ENCODE data around the gene WASHC4.
"Not testable (repeated sequence)": the region's sequence is repeated elsewhere in the genome, so short reads cannot be mapped to it uniquely, and the experiment has no call there.

Gene WASHC4

DNA sequence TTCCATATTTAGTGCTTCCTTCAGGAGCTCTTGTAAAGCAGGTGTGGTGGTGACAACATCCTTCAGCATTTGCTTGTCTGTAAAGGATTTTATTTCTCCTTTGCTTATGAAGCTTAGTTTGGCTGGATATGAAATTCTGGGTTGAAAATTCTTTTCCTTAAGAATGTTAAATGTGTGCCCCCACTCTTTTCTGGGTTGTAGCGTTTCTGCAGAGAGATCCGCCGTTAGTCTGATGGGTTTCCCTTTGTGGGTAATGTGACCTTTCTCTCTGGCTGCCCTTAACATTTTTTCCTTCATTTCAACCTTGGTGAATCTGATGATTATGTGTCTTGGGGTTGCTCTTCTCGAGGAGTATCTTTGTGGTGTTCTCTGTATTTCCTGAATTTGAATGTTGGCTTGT lies 75.9 kb downstream of the WASHC4 start:
- not testable (repeated sequence) for H2BK12ac ChIP-seq (ENCODE audit: low read length); H3K4me2 ChIP-seq (ENCODE audit: low read length); DNase-seq; H4K8ac ChIP-seq (ENCODE audit: low read depth, low read length); H3K18ac ChIP-seq (ENCODE audit: low read length); H3K79me2 ChIP-seq (ENCODE audit: control insufficient read depth, insufficient read depth, low read length, poor library complexity); H2BK120ac ChIP-seq (ENCODE audit: insufficient read depth, low read length, poor library complexity); H3K27ac ChIP-seq (ENCODE audit: low read depth, low read length); H3K79me1 ChIP-seq (ENCODE audit: low read length); H3K14ac ChIP-seq (ENCODE audit: low read length); H4K91ac ChIP-seq (ENCODE audit: low read depth, low read length); H3K9ac ChIP-seq (ENCODE audit: low read length); H3K4me3 ChIP-seq (ENCODE audit: low read depth, low read length); H2AK5ac ChIP-seq (ENCODE audit: low read length); H3K23ac ChIP-seq (ENCODE audit: low read length); H3K4ac ChIP-seq (ENCODE audit: low read depth, low read length); H3K27me3 ChIP-seq (ENCODE audit: insufficient read depth, low read length); H3K4me1 ChIP-seq (ENCODE audit: control insufficient read depth in 1 of 2, insufficient read depth in 2 of 2, low read length in 2 of 2); H2AFZ ChIP-seq (ENCODE audit: insufficient read depth, low read length, poor library complexity); H4K12ac ChIP-seq (ENCODE audit: low read depth, low read length); H3K9me3 ChIP-seq (ENCODE audit: insufficient read depth, low read depth, low read length); H2BK5ac ChIP-seq (ENCODE audit: low read depth, low read length, poor library complexity)
- no CpG with 5 or more reads among the region's 4 CpGs for WGBS (ENCODE audit: extremely low coverage, insufficient coverage, insufficient read length)
- peaks cover 14 to 18% of the 10 kb centered on the region in 2 experiments for H3K36me3 ChIP-seq (ENCODE audit: control insufficient read depth in 1 of 2, insufficient read depth in 2 of 2, low read length in 2 of 2)

DNA sequence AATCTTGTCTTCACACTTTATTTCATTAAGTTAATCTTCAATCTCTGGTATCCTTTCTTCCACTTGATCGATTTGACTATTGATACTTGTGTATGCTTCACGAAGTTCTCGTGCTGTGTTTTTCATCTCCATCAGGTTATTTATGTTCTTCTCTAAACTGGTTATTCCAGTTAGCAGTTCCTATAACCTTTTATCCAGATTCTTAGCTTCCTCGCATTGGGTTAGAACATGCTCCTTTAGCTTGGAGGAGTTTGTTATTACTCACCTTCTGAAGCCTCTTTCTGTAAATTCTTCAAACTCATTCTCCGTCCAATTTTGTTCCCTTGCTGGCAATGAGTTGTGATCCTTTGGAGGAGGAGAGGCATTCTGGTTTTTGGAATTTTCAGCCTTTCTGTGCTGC lies 76.4 kb downstream of the WASHC4 start:
- H4K91ac ChIP-seq (ENCODE audit: low read depth, low read length); H3K4me1 ChIP-seq (ENCODE audit: control insufficient read depth in 1 of 2, insufficient read depth in 2 of 2, low read length in 2 of 2); H2BK12ac ChIP-seq (ENCODE audit: low read length); H3K79me2 ChIP-seq (ENCODE audit: control insufficient read depth, insufficient read depth, low read length, poor library complexity); H3K4me2 ChIP-seq (ENCODE audit: low read length); H3K4ac ChIP-seq (ENCODE audit: low read depth, low read length); H2BK5ac ChIP-seq (ENCODE audit: low read depth, low read length, poor library complexity); H3K79me1 ChIP-seq (ENCODE audit: low read length); H3K9ac ChIP-seq (ENCODE audit: low read length); H3K27ac ChIP-seq (ENCODE audit: low read depth, low read length); H2BK120ac ChIP-seq (ENCODE audit: insufficient read depth, low read length, poor library complexity); H3K14ac ChIP-seq (ENCODE audit: low read length); H4K12ac ChIP-seq (ENCODE audit: low read depth, low read length); H3K27me3 ChIP-seq (ENCODE audit: insufficient read depth, low read length); H3K23ac ChIP-seq (ENCODE audit: low read length); H3K4me3 ChIP-seq (ENCODE audit: low read depth, low read length); H3K18ac ChIP-seq (ENCODE audit: low read length); H2AFZ ChIP-seq (ENCODE audit: insufficient read depth, low read length, poor library complexity); H4K8ac ChIP-seq (ENCODE audit: low read depth, low read length); H2AK5ac ChIP-seq (ENCODE audit: low read length); H3K9me3 ChIP-seq (ENCODE audit: insufficient read depth, low read depth, low read length): not testable (repeated sequence)
- peaks cover 14 to 21% of the 10 kb centered on the region in 2 experiments for H3K36me3 ChIP-seq (ENCODE audit: control insufficient read depth in 1 of 2, insufficient read depth in 2 of 2, low read length in 2 of 2)
- DNase-seq = peak in 1 of 2 donors; percentile 51
- WGBS (ENCODE audit: extremely low coverage, insufficient coverage, insufficient read length) = no CpG with 5 or more reads among the region's 5 CpGs

DNA sequence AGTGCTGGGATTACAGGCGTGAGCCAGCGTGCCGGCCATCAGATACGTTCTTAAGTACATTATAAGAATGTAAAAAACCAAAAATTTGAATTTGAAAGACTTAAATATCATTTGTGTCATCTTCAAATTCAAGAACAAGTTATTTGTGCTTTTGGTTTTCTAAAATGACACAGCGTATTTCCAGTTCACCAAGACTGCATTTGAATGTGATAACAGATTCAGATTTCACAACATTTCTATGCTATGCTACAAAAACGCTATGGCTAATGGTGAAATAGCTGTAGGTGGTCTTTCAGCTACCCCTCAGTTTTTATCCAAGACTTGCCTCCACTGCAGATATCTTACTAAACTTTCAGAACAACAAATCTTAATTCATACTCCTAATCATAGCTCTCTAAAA lies 81.8 kb downstream of the WASHC4 start:
- no peaks in the 10 kb centered on the region for H3K79me2 ChIP-seq (ENCODE audit: control insufficient read depth, insufficient read depth, low read length, poor library complexity)
- H3K18ac ChIP-seq (ENCODE audit: low read length) = no peak overlapping the region
- H3K4ac ChIP-seq (ENCODE audit: low read depth, low read length) = no peak overlapping the region
- H3K27ac ChIP-seq (ENCODE audit: low read depth, low read length) = no peak overlapping the region
- H2BK12ac ChIP-seq (ENCODE audit: low read length) = no peak overlapping the region
- no peak overlapping the region for H3K4me2 ChIP-seq (ENCODE audit: low read length)
- H3K4me3 ChIP-seq (ENCODE audit: low read depth, low read length) = no peak overlapping the region
- H4K12ac ChIP-seq (ENCODE audit: low read depth, low read length) = no peak overlapping the region
- H3K4me1 ChIP-seq (ENCODE audit: control insufficient read depth in 1 of 2, insufficient read depth in 2 of 2, low read length in 2 of 2) = peaks cover 0 to 2% of the 10 kb centered on the region in 2 experiments
- WGBS (ENCODE audit: extremely low coverage, insufficient coverage, insufficient read length) = no CpG with 5 or more reads among the region's 6 CpGs
- no peak overlapping the region for H4K8ac ChIP-seq (ENCODE audit: low read depth, low read length)
- H2BK5ac ChIP-seq (ENCODE audit: low read depth, low read length, poor library complexity) = no peak overlapping the region
- H4K91ac ChIP-seq (ENCODE audit: low read depth, low read length) = no peak overlapping the region
- no peak overlapping the region for H2AFZ ChIP-seq (ENCODE audit: insufficient read depth, low read length, poor library complexity)
- H3K14ac ChIP-seq (ENCODE audit: low read length) = no peak overlapping the region
- no peak overlapping the region for H3K9ac ChIP-seq (ENCODE audit: low read length)
- no peak overlapping the region for H3K23ac ChIP-seq (ENCODE audit: low read length)
- peaks cover 12 to 39% of the 10 kb centered on the region in 2 experiments for H3K36me3 ChIP-seq (ENCODE audit: control insufficient read depth in 1 of 2, insufficient read depth in 2 of 2, low read length in 2 of 2)
- no peak overlapping the region for H2AK5ac ChIP-seq (ENCODE audit: low read length)
- no peaks in the 10 kb centered on the region for H3K27me3 ChIP-seq (ENCODE audit: insufficient read depth, low read length)
- no peak overlapping the region for H2BK120ac ChIP-seq (ENCODE audit: insufficient read depth, low read length, poor library complexity)
- no peaks in the 10 kb centered on the region for H3K9me3 ChIP-seq (ENCODE audit: insufficient read depth, low read depth, low read length)
- DNase-seq = no peak
- no peaks in the 10 kb centered on the region for H3K79me1 ChIP-seq (ENCODE audit: low read length)

DNA sequence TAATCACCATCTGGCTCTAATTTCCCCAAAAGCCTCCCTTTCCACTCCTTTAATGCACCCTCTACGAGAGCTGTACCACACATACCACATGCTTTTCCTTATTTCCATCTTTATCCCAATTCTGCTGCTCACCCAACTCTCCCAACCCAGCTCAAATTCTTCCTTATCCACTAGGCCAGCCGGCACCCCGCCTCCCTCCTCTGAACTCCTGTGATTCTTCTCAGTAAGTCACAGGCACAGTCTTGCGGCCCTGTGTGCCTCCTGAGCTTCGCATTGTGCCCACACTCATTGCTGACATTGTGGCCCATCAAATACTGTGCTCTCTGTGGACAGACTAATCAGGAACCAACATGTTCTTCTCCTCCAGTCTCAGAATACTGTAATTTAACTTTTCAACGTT lies 83.0 kb downstream of the WASHC4 start:
- H3K79me1 ChIP-seq (ENCODE audit: low read length) = no peaks in the 10 kb centered on the region
- H3K36me3 ChIP-seq (ENCODE audit: control insufficient read depth in 1 of 2, insufficient read depth in 2 of 2, low read length in 2 of 2) = peaks cover 0 to 32% of the 10 kb centered on the region in 2 experiments
- H3K27ac ChIP-seq (ENCODE audit: low read depth, low read length) = no peak overlapping the region
- H3K23ac ChIP-seq (ENCODE audit: low read length) = no peak overlapping the region
- H3K4me2 ChIP-seq (ENCODE audit: low read length) = no peak overlapping the region
- no peak overlapping the region for H3K18ac ChIP-seq (ENCODE audit: low read length)
- no peaks in the 10 kb centered on the region for H3K27me3 ChIP-seq (ENCODE audit: insufficient read depth, low read length)
- H3K79me2 ChIP-seq (ENCODE audit: control insufficient read depth, insufficient read depth, low read length, poor library complexity) = no peaks in the 10 kb centered on the region
- no peak for DNase-seq
- H2BK5ac ChIP-seq (ENCODE audit: low read depth, low read length, poor library complexity) = no peak overlapping the region
- H3K9ac ChIP-seq (ENCODE audit: low read length) = no peak overlapping the region
- H2BK120ac ChIP-seq (ENCODE audit: insufficient read depth, low read length, poor library complexity) = no peak overlapping the region
- H4K91ac ChIP-seq (ENCODE audit: low read depth, low read length) = no peak overlapping the region
- no peak overlapping the region for H3K4ac ChIP-seq (ENCODE audit: low read depth, low read length)
- H2AK5ac ChIP-seq (ENCODE audit: low read length) = no peak overlapping the region
- H4K12ac ChIP-seq (ENCODE audit: low read depth, low read length) = no peak overlapping the region
- WGBS (ENCODE audit: extremely low coverage, insufficient coverage, insufficient read length) = 100% methylated on average over 1 of the region's 6 CpGs
- H3K4me1 ChIP-seq (ENCODE audit: control insufficient read depth in 1 of 2, insufficient read depth in 2 of 2, low read length in 2 of 2) = no peaks in the 10 kb centered on the region
- H2AFZ ChIP-seq (ENCODE audit: insufficient read depth, low read length, poor library complexity) = no peak overlapping the region
- no peak overlapping the region for H3K4me3 ChIP-seq (ENCODE audit: low read depth, low read length)
- peaks cover 1% of the 10 kb centered on the region for H3K9me3 ChIP-seq (ENCODE audit: insufficient read depth, low read depth, low read length)
- H2BK12ac ChIP-seq (ENCODE audit: low read length) = no peak overlapping the region
- no peak overlapping the region for H4K8ac ChIP-seq (ENCODE audit: low read depth, low read length)
- H3K14ac ChIP-seq (ENCODE audit: low read length) = no peak overlapping the region
